Thyroid gland (tissue), 4 donors: ENCODE results near the gene MARK2. TPM values are rescaled to one million over a fixed set of nuclear protein-coding genes. Genes with fewer than 3 reads are reported as not detected.

ENCODE experiments used
- DNase-seq, 2 donors: peaks; one replicate each; pipeline ENCODE4 v3.0.0-alpha.2; 2019
- H3K27ac ChIP-seq, 3 donors: fragments of 200-600 bp; sonication (generic); 1 replicate in 2 of 3; 2 replicates in 1 of 3; pipeline ENCODE4 v1.5.1; 2016 to 2019; ENCODE audit warnings: mild to moderate bottlenecking in 1 of 3, moderate library complexity in 1 of 3
- H3K27me3 ChIP-seq: fragments of 200-600 bp; sonication (generic); one replicate; pipeline ENCODE4 v1.5.1; 2019
- H3K36me3 ChIP-seq, 2 donors: fragments of 200-600 bp; sonication (generic); one replicate each; pipeline ENCODE4 v1.5.1; 2016 to 2019
- H3K4me1 ChIP-seq, 2 donors: fragments of 200-600 bp; sonication (generic); one replicate each; pipeline ENCODE4 v1.5.1; 2017 to 2019
- H3K4me3 ChIP-seq, 3 donors: fragments of 200-600 bp; sonication (generic); replicated peaks in 1 of 3; 1 replicate in 2 of 3; 2 replicates in 1 of 3; pipeline ENCODE4 v1.5.1; 2016; ENCODE audit warnings: mild to moderate bottlenecking in 1 of 3
- H3K9me3 ChIP-seq: fragments of 200-600 bp; sonication (generic); one replicate; pipeline ENCODE4 v1.5.1; 2017
- CTCF ChIP-seq, 6 experiments: fragments of 200-600 bp in 3 of 6; fragments of 450-650 bp in 3 of 6; sonication (generic) in 3 of 6; IDR thresholded peaks; one replicate each; pipeline ENCODE4 v1.5.1; 2016 to 2019; ENCODE audit warnings: antibody characterized with exemption in 6 of 6, mild to moderate bottlenecking in 2 of 6, inconsistent platforms in 1 of 6, moderate library complexity in 1 of 6
- POLR2A ChIP-seq, 2 donors: fragments of 450-650 bp; IDR thresholded peaks; one replicate each; pipeline ENCODE4 v1.6.1; 2017; ENCODE audit warnings: antibody characterized with exemption in 2 of 2, mild to moderate bottlenecking in 2 of 2, moderate library complexity in 1 of 2
- WGBS, 2 donors: methylation state at CpG; one replicate each; pipeline ENCODE4 v1.1.5; 2017; 5-methylcytosine and 5-hydroxymethylcytosine counted together
- intact Hi-C: fragments of 100-400 bp; cut with DNase I; formaldehyde crosslinking; loops from one replicate; pipeline ENCODE4 v1.15.1; 2023
- total RNA-seq, 4 donors: library from RNA; depleted of rRNA; stranded (reverse); fragments of >200 nt; gene quantifications; one replicate each; pipeline ENCODE4 v1.2.3, GENCODE V29; 2016

MARK2 gene
- total RNA-seq, 4 donors from 2014 or later: 28.2 to 57.7 (median 48.6) TPM

DNA sequence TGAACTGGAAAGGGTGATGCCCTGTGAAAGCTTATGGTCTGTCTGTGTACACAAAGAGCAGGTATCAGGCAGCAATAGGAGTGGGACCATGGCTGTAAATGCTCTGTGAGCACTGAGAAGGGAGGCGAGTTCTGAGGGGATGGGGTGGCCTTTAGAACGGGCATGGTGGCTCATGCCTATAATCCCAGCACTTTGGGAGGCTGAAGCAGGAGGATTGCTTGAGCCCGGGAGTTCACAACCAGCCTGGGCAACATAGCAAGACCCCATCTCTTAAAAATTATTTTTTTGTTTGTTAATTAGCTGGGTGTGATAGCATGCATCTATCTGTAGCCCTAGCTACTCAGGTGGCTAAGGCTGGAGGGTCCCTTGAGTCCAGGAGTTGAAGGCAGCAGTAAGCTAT lies 22.2 kb upstream of the MARK2 start:
- peaks cover 33 to 36% of the 10 kb centered on the region in 2 donors for H3K36me3 ChIP-seq
- H3K27ac ChIP-seq: no peak overlapping the region
- DNase-seq: no peak

GRCh38 chr11:63817758-63818498 lies 21.0 kb upstream of the MARK2 start:
- H3K4me3 ChIP-seq: no peak overlapping the region
- WGBS, 2 donors: 90 to 95% methylated on average over 23 to 27 of the region's 27 CpGs
- peaks cover 4 to 13% of the 10 kb centered on the region in 2 donors for H3K4me1 ChIP-seq
- H3K27me3 ChIP-seq: no peaks in the 10 kb centered on the region
- H3K27ac ChIP-seq: no peak overlapping the region
- no peaks in the 10 kb centered on the region for H3K9me3 ChIP-seq
- DNase-seq: no peak
- intact Hi-C loops: loop anchor here (10.0 kb wide), 1 partner anchor 53 kb away; the partner anchor contains the start of gene ZFTA
- TF ChIP-seq POLR2A (IDR thresholded peaks at IDR 0.05): no peak
- TF ChIP-seq CTCF (IDR thresholded peaks at IDR 0.05): no peak
- H3K36me3 ChIP-seq: peaks cover 40 to 43% of the 10 kb centered on the region in 2 donors

More for the DNA sequence above, 22.2 kb upstream of the MARK2 start:
- intact Hi-C loops: loop anchor here (10.0 kb wide), 1 partner anchor 52 kb away; the partner anchor contains the start of gene ZFTA
- no peak for TF ChIP-seq CTCF (IDR thresholded peaks at IDR 0.05)
- TF ChIP-seq POLR2A (IDR thresholded peaks at IDR 0.05): no peak
- Histone ChIP-seq H3K27me3 (no peaks in the 10 kb centered on the region), H3K4me1 (peaks cover 10 to 13% of the 10 kb centered on the region in 2 donors), H3K4me3 (no peak overlapping the region), H3K9me3 (no peaks in the 10 kb centered on the region)
- 92 to 97% methylated on average over 3 of the region's 3 CpGs for WGBS, 2 donors

- no peaks in the 10 kb centered on the region for H3K27me3 ChIP-seq
- H3K27ac ChIP-seq: no peak overlapping the region
- TF ChIP-seq CTCF (IDR thresholded peaks at IDR 0.05): no peak
- TF ChIP-seq POLR2A (IDR thresholded peaks at IDR 0.05): no peak
- H3K36me3 ChIP-seq: peaks cover 40 to 44% of the 10 kb centered on the region in 2 donors
- no peak for DNase-seq
- 95% methylated on average over 9 to 19 of the region's 19 CpGs for WGBS, 2 donors
- H3K4me1 ChIP-seq: peaks cover 4 to 13% of the 10 kb centered on the region in 2 donors
- H3K4me3 ChIP-seq: no peak overlapping the region
- H3K9me3 ChIP-seq: no peaks in the 10 kb centered on the region
- intact Hi-C loops: loop anchor here (10.0 kb wide), 1 partner anchor 54 kb away; the partner anchor contains the start of gene ZFTA
These were observed 20.3 kb upstream of the MARK2 start for GRCh38 chr11:63818609-63819008.

DNA sequence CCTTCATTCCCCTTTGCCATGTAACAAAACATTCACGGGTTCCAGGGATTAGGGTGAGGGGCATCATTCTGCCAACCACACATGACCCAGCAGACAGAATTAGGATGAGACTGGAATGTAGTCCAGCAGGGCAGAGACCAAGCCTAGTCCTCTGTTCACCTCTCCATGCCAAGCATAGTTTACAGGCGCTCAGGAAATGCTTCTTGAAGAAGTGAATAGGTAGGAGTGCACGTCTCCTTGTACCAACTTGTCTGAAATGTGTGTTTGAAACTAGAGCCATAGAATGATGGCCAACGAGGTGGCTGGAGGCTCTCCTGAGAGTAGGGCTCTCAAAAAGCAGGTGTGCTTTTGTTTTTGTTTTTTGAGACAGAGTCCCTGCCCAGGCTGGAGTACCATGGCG lies 17.5 kb upstream of the MARK2 start:
- no peaks in the 10 kb centered on the region for H3K27me3 ChIP-seq
- H3K27ac ChIP-seq: no peak overlapping the region
- H3K4me3 ChIP-seq: no peak overlapping the region
- DNase-seq: no peak
- H3K36me3 ChIP-seq: peaks cover 53 to 55% of the 10 kb centered on the region in 2 donors
- intact Hi-C loops: no loop called here
- no peaks in the 10 kb centered on the region for H3K9me3 ChIP-seq
- WGBS, 2 donors: 78 to 87% methylated on average over 5 of the region's 5 CpGs
- no peaks in the 10 kb centered on the region for H3K4me1 ChIP-seq
- TF ChIP-seq CTCF (IDR thresholded peaks at IDR 0.05) (no peak), POLR2A (IDR thresholded peaks at IDR 0.05) (no peak)

DNA sequence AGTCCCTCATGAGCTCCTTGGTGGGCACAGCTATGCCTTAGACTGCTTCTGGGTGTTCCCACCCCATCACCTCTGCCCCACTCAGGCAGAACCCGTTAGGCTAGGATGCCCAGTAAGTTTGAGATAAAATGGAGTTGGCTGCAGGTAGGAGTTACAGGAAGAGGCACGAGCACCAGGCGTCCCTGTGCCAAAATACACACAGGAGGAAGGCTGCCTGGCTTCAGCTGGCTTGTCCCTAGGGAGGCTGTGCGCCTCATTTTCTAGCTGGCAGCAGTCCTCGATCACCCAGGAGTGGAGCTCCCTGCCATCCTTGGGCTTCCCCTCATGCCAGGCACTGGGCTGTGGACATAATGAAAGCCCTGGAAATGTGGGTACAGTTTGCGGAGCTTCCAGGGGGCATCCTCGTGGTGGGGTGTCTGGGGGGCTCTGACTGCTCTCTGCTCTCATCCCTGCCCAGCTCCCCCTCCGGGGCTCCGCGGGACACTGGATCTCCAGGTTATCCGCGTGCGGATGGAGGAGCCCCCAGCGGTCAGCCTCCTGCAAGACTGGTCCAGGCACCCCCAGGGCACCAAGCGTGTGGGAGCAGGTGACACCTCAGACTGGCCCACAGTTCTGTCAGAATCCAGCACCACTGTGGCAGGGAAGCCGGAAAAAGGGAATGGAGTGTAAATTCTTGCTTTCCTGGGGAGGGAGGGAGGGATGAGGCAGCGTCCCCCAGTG lies 12.3 kb upstream of the MARK2 start:
- WGBS, 2 donors: 73% methylated on average over 9 to 13 of the region's 17 CpGs
- intact Hi-C loops: no loop called here
- no peaks in the 10 kb centered on the region for H3K27me3 ChIP-seq
- H3K36me3 ChIP-seq: peaks cover 20 to 26% of the 10 kb centered on the region in 2 donors
- no peak for DNase-seq
- TF ChIP-seq POLR2A (IDR thresholded peaks at IDR 0.05) (no peak), CTCF (IDR thresholded peaks at IDR 0.05) (no peak)
- H3K4me1 ChIP-seq: no peaks in the 10 kb centered on the region
- H3K4me3 ChIP-seq: no peak overlapping the region
- H3K27ac ChIP-seq: no peak overlapping the region
- no peaks in the 10 kb centered on the region for H3K9me3 ChIP-seq
